Spleen (tissue), 11 donors: ENCODE measurements around the gene ILKAP. TPM values are rescaled to one million over a fixed set of nuclear protein-coding genes. Genes with fewer than 3 reads are reported as not detected.
A peak's percentile ranks its signal among the peaks of the same experiment; 100 is the strongest.

Source experiments
- DNase-seq: peaks from one replicate; pipeline ENCODE4 v3.0.0-alpha.2; 2020
- H3K27ac ChIP-seq, 8 donors: fragments of 200-600 bp; sonication (generic) in 7 of 8; 1 replicate in 4 of 8; 2 replicates in 4 of 8; pipeline versions ENCODE4 v1.5.0 to v1.8.0; 2016 to 2021; ENCODE audit warnings: inconsistent platforms in 4 of 8, mild to moderate bottlenecking in 4 of 8, moderate library complexity in 1 of 8
- H3K27me3 ChIP-seq, 7 donors: fragments of 200-600 bp; sonication (generic) in 6 of 7; replicated peaks in 1 of 7; 1 replicate in 4 of 7; 2 replicates in 3 of 7; pipeline versions ENCODE4 v1.5.0 to v1.8.0; 2016 to 2021; ENCODE audit warnings: inconsistent platforms in 3 of 7, mild to moderate bottlenecking in 1 of 7
- H3K36me3 ChIP-seq, 6 donors: fragments of 200-600 bp; sonication (generic) in 5 of 6; 1 replicate in 4 of 6; 2 replicates in 2 of 6; pipeline versions ENCODE4 v1.5.0 to v1.8.0; 2016 to 2021; ENCODE audit warnings: inconsistent platforms in 2 of 6
- H3K4me1 ChIP-seq, 6 donors: fragments of 200-600 bp; sonication (generic) in 5 of 6; 1 replicate in 3 of 6; 2 replicates in 3 of 6; pipeline versions ENCODE4 v1.5.0 to v1.8.0; 2016 to 2021; ENCODE audit warnings: inconsistent platforms in 3 of 6
- H3K4me3 ChIP-seq, 8 donors: fragments of 200-600 bp; sonication (generic) in 7 of 8; 1 replicate in 4 of 8; 2 replicates in 4 of 8; pipeline versions ENCODE4 v1.5.0 to v1.8.0; 2016 to 2021; ENCODE audit warnings: inconsistent platforms in 4 of 8, mild to moderate bottlenecking in 4 of 8, moderate library complexity in 2 of 8
- H3K9me3 ChIP-seq, 8 donors: fragments of 200-600 bp; sonication (generic) in 7 of 8; 1 replicate in 4 of 8; 2 replicates in 4 of 8; pipeline versions ENCODE4 v1.5.0 to v1.8.0; 2016 to 2021; ENCODE audit warnings: inconsistent platforms in 4 of 8
- CTCF ChIP-seq, 11 experiments: fragments of 200-600 bp in 7 of 11; fragments of 450-650 bp in 4 of 11; sonication (generic) in 4 of 11; IDR thresholded peaks in 8 of 11; conservative IDR thresholded peaks in 3 of 11; 1 replicate in 7 of 11; 2 replicates in 4 of 11; pipeline versions ENCODE4 v1.4.0 to v1.8.0; 2016 to 2021; ENCODE audit warnings: antibody characterized with exemption in 11 of 11, inconsistent platforms in 4 of 11, mild to moderate bottlenecking in 1 of 11
- POLR2A ChIP-seq, 3 donors: fragments of 450-650 bp; IDR thresholded peaks; one replicate each; pipeline ENCODE4 v1.5.1; 2017; ENCODE audit warnings: antibody characterized with exemption in 3 of 3, mild to moderate bottlenecking in 1 of 3
- POLR2AphosphoS5 ChIP-seq, 3 donors: sonication (generic); formaldehyde crosslinking; IDR thresholded peaks; one replicate each; pipeline ENCODE4 v1.5.1; 2017; ENCODE audit warnings: antibody characterized with exemption in 3 of 3
- WGBS, 5 donors: extraction: QIAGEN DNeasy Blood & Tissue Kit in 3 of 5; methylation state at CpG; one replicate each; pipeline versions ENCODE4 v1.1.5 to v1.1.7; 2013 to 2018; 5-methylcytosine and 5-hydroxymethylcytosine counted together
- intact Hi-C: fragments of 100-400 bp; cut with DNase I; formaldehyde crosslinking; loops from one replicate; pipeline ENCODE4 v1.15.0; 2023; ENCODE audit warnings: low total_unique reads
- polyA plus RNA-seq, 3 donors: library from polyadenylated mRNA; stranded (reverse); fragments of 200-250 nt; gene quantifications; one replicate each; pipeline ENCODE4 v1.2.1, GENCODE V29; 2013
- total RNA-seq, 7 donors: library from RNA; depleted of rRNA in 3 of 7; stranded (reverse); fragments of >200 nt in 3 of 7; fragmentation: NEBNext Ultra II Directional in 4 of 7; extraction: Animal tissue kit (Norgen Biotek cat#: 25700) in 4 of 7; gene quantifications; one replicate each; pipeline versions ENCODE4 v1.1.0 to v1.2.1, GENCODE V29; 2016 to 2021
- donor health status: healthy with polysubstance abuse.
- donor health status: DM: no; HTN: no; CAD: no; lungs with moderate emphysema.
- donor health status: DM: no; HTN: no; CAD: no.
- donor health status: Bipolar disorder and iron deficiency.
- donor health status: healthy.
- donor health status: DM: no; HTN: no; CAD: no.
- donor health status: DM: yes; HTN: yes; CAD: no.

ILKAP gene
- total and polyA plus RNA-seq, 10 donors: 39.7 to 64.5 (median 50.1) TPM

- H3K4me3 ChIP-seq: no peak overlapping the region
- H3K36me3 ChIP-seq: peaks cover 0 to 54% (median 46%) of the 10 kb centered on the region in 6 donors
- H3K4me1 ChIP-seq: peaks cover 0 to 16% (median 11%) of the 10 kb centered on the region in 6 donors
- H3K9me3 ChIP-seq: no peaks in the 10 kb centered on the region
- peaks cover 0 to 37% (median 17%) of the 10 kb centered on the region in 7 donors for H3K27me3 ChIP-seq
- DNase-seq: peak; percentile 69
- intact Hi-C loops: no loop called here
- no peak overlapping the region for H3K27ac ChIP-seq
- 80 to 91% (median 86%) methylated on average over 9 to 24 of the region's 24 CpGs for WGBS, 5 donors
- TF ChIP-seq POLR2AphosphoS5 (IDR thresholded peaks at IDR 0.05): peak in 2 of 3 donors; percentile 10 to 34
- no peak for TF ChIP-seq POLR2A (IDR thresholded peaks at IDR 0.05)
Observed at GRCh38 chr2:238166391-238167343, 36.8 kb downstream of the ILKAP start.

- TF ChIP-seq POLR2A (IDR thresholded peaks at IDR 0.05) (no peak), CTCF (IDR thresholded peaks at IDR 0.05 in 8 of 11, conservative IDR thresholded peaks at IDR 0.05 in 3 of 11) (no peak), POLR2AphosphoS5 (IDR thresholded peaks at IDR 0.05) (peak in 2 of 3 donors; percentile 8 to 18)
- 85 to 93% (median 88%) methylated on average over 8 to 12 of the region's 12 CpGs for WGBS, 5 donors
- Histone ChIP-seq H3K27ac (no peak overlapping the region), H3K9me3 (no peaks in the 10 kb centered on the region), H3K4me3 (no peak overlapping the region), H3K27me3 (peaks cover 0 to 50% (median 20%) of the 10 kb centered on the region in 7 donors), H3K4me1 (peaks cover 0 to 25% (median 17%) of the 10 kb centered on the region in 6 donors), H3K36me3 (peaks cover 0 to 41% (median 33%) of the 10 kb centered on the region in 6 donors)
- peak; percentile 69 for DNase-seq
- intact Hi-C loops: no loop called here
Observed at GRCh38 chr2:238165288-238165921, 38.1 kb downstream of the ILKAP start.

GRCh38 chr2:238164906-238165287 lies 38.6 kb downstream of the ILKAP start:
- H3K9me3 ChIP-seq: no peaks in the 10 kb centered on the region
- 85 to 94% (median 92%) methylated on average over 8 of the region's 8 CpGs for whole genome bisulfite sequencing, 5 donors
- intact Hi-C loops: no loop called here
- H3K36me3 ChIP-seq: peaks cover 0 to 36% (median 28%) of the 10 kb centered on the region in 6 donors
- H3K27me3 ChIP-seq: peaks cover 0 to 55% (median 25%) of the 10 kb centered on the region in 7 donors
- no peak for TF ChIP-seq POLR2AphosphoS5 (IDR thresholded peaks at IDR 0.05)
- no peak for TF ChIP-seq CTCF (IDR thresholded peaks at IDR 0.05 in 8 of 11, conservative IDR thresholded peaks at IDR 0.05 in 3 of 11)
- no peak for TF ChIP-seq POLR2A (IDR thresholded peaks at IDR 0.05)
- H3K4me1 ChIP-seq: peaks cover 0 to 30% (median 22%) of the 10 kb centered on the region in 6 donors
- no peak overlapping the region for H3K4me3 ChIP-seq
- DNase-seq: peak; percentile 41
- H3K27ac ChIP-seq: no peak overlapping the region

- TF ChIP-seq CTCF (IDR thresholded peaks at IDR 0.05 in 8 of 11, conservative IDR thresholded peaks at IDR 0.05 in 3 of 11) (no peak), POLR2A (IDR thresholded peaks at IDR 0.05) (no peak)
- intact Hi-C loops: no loop called here
- H3K9me3 ChIP-seq: no peaks in the 10 kb centered on the region
- peaks cover 0 to 23% (median 17%) of the 10 kb centered on the region in 6 donors for H3K36me3 ChIP-seq
- 1 to 5% (median 4%) methylated on average over 49 to 95 of the region's 95 CpGs for WGBS, 5 donors
- peaks cover 0 to 67% (median 34%) of the 10 kb centered on the region in 7 donors for H3K27me3 ChIP-seq
- peaks cover 0 to 40% (median 32%) of the 10 kb centered on the region in 6 donors for H3K4me1 ChIP-seq
- peak; percentile 69 for DNase-seq
- H3K4me3 ChIP-seq: peak overlapping the region in 2 of 8 donors; percentile 6 to 39
- no peak overlapping the region for H3K27ac ChIP-seq
Observed at GRCh38 chr2:238163481-238164198, 39.9 kb downstream of the ILKAP start.
